DOHH2 (cell line): Measurements from ENCODE around the gene EVC2.

Experiments
- CTCF ChIP-seq: fragments of 200-600 bp; sonication (generic); IDR thresholded peaks from one replicate; pipeline ENCODE4 v1.5.1; 2014; ENCODE audit warnings: antibody characterized with exemption, mild to moderate bottlenecking, low read depth, low read length; ENCODE audit not compliant: poor library complexity, severe bottlenecking
- EZH2phosphoT487 ChIP-seq: fragments of 200-600 bp; sonication (generic); IDR thresholded peaks from 2 replicates; pipeline ENCODE4 v1.6.1; 2017; ENCODE audit warnings: borderline replicate concordance, mild to moderate bottlenecking, antibody characterized with exemption, low read length, moderate library complexity, mixed read lengths

DNA sequence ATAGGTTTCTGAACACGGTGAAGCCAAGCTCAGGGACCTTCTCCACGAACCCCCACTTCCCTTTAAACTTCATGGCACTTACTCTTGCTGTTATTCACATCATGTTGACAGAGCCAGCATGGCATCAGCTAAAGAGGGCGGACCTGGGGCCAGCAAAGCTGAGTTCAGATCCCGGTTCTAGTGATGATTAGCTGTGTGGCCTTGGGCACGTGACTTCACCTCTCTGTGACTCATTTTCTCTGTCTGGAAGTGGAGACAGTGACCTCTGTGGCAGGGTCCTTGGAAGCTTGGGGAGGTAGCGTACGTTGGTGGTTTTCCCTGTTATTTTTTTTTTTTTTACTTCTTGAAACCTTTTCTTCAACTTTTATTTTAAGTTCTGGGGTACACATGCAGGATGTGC lies 16.0 kb upstream of the EVC2 start:
- TF ChIP-seq CTCF (no peak), EZH2phosphoT487 (no peak)
